Suprapubic skin (tissue), 4 donors: Measurements from ENCODE around the gene VGLL2.

ENCODE experiments used
- POLR2A ChIP-seq, 2 donors: fragments of 450-650 bp; IDR thresholded peaks; one replicate each; pipeline ENCODE4 v1.6.1; 2017; ENCODE audit warnings: antibody characterized with exemption in 2 of 2, mild to moderate bottlenecking in 2 of 2, moderate library complexity in 2 of 2
- POLR2AphosphoS5 ChIP-seq, 3 donors: sonication (generic); formaldehyde crosslinking; IDR thresholded peaks; one replicate each; pipeline ENCODE4 v1.6.1; 2017; ENCODE audit warnings: antibody characterized with exemption in 3 of 3
- TF ChIP-seq, protein P1 (sequence below), 2 donors: fragments of 200-600 bp in 1 of 2; fragments of 450-650 bp in 1 of 2; sonication (generic) in 1 of 2; IDR thresholded peaks; one replicate each; pipeline ENCODE4 v1.5.1; 2016 to 2019; ENCODE audit warnings: antibody characterized with exemption in 2 of 2, mild to moderate bottlenecking in 1 of 2, moderate library complexity in 1 of 2

DNA sequence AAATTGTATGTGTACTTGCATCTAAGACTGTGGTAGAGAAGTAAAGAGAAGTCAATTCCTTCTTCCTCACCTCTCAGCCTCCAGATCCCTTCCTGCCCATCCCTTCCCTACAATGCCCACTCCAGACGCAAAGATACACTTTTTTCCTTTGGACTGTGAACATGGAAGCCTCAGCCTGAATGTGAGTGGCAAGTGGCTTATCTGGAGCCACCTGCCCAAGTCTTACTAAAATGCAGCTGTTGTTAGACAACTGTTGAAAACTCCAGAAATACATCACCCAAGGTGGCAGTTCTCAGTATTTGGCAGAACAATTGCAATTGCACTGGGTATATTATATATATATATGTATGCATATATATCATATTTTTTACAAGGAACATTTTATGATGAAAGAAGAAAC, 7.5 kb downstream of the VGLL2 start:
- TF ChIP-seq, protein P1, sequence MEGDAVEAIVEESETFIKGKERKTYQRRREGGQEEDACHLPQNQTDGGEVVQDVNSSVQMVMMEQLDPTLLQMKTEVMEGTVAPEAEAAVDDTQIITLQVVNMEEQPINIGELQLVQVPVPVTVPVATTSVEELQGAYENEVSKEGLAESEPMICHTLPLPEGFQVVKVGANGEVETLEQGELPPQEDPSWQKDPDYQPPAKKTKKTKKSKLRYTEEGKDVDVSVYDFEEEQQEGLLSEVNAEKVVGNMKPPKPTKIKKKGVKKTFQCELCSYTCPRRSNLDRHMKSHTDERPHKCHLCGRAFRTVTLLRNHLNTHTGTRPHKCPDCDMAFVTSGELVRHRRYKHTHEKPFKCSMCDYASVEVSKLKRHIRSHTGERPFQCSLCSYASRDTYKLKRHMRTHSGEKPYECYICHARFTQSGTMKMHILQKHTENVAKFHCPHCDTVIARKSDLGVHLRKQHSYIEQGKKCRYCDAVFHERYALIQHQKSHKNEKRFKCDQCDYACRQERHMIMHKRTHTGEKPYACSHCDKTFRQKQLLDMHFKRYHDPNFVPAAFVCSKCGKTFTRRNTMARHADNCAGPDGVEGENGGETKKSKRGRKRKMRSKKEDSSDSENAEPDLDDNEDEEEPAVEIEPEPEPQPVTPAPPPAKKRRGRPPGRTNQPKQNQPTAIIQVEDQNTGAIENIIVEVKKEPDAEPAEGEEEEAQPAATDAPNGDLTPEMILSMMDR (IDR thresholded peaks at IDR 0.05) = no peak
- TF ChIP-seq POLR2A (IDR thresholded peaks at IDR 0.05) = no peak
- TF ChIP-seq POLR2AphosphoS5 (IDR thresholded peaks at IDR 0.05) = no peak
